ENCODE results near the gene SEPTIN10.

DNA sequence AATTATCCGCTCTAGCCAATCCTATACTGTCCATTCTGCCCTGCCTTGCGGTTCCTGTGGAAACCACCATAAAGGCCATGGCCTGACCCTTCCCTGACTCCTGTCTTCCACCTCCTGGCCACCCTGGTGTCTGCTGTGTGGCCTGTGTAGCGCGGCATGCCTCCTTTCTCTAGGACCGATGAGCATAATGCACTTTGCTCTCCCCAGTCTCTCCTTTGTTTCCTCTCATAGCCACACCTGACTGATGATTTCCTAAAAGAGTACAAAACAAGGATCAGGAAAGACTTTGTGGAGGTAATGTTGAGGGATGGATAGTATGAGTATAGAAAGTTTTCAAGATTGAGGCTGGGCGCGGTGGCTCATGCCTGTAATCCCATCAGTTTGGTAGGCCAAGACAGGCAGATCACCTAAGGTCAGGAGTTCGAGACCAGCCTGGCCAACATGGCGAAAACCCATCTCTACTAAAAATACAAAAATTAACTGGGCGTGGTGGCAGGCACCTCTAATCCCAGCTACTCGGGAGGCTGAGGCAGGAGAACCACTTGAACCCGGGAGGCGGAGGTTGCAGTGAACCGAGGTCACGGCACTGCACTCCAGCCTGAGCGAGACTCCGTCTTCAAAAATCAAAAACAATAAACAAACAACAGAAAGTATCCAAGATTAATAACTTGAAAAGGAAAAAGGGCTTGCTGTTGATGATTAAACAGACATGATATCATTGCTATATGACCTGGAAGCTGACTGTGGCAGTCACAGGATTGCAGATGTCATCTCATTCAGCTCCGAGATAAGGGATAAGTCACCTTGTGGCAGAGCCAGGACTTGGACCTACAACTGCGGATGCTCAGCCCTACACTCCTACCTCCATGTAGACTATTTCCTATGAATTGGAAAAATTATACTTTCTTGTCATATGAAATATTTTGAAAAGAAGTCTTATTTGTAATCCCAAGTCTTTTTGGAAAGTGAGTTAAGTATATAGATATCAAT is 17.0 kb upstream of the SEPTIN10 start:
- TF ChIP-seq, protein P1, sequence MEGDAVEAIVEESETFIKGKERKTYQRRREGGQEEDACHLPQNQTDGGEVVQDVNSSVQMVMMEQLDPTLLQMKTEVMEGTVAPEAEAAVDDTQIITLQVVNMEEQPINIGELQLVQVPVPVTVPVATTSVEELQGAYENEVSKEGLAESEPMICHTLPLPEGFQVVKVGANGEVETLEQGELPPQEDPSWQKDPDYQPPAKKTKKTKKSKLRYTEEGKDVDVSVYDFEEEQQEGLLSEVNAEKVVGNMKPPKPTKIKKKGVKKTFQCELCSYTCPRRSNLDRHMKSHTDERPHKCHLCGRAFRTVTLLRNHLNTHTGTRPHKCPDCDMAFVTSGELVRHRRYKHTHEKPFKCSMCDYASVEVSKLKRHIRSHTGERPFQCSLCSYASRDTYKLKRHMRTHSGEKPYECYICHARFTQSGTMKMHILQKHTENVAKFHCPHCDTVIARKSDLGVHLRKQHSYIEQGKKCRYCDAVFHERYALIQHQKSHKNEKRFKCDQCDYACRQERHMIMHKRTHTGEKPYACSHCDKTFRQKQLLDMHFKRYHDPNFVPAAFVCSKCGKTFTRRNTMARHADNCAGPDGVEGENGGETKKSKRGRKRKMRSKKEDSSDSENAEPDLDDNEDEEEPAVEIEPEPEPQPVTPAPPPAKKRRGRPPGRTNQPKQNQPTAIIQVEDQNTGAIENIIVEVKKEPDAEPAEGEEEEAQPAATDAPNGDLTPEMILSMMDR (IDR thresholded peaks at IDR 0.05 in 2 of 3, conservative IDR thresholded peaks at IDR 0.05 in 1 of 3; ENCODE audit: borderline replicate concordance in 1 of 3, insufficient read depth in 1 of 3, low read depth in 2 of 3, low read length in 2 of 3), result no peak
- TF ChIP-seq POLR2A (IDR thresholded peaks at IDR 0.05; ENCODE audit: borderline replicate concordance, extremely low read depth, insufficient read depth, insufficient read length) (no peak), EZH2phosphoT487 (IDR thresholded peaks at IDR 0.05; ENCODE audit: borderline replicate concordance) (no peak), CEBPB (IDR thresholded peaks at IDR 0.05; ENCODE audit: low read depth) (no peak), SP1 (IDR thresholded peaks at IDR 0.05; ENCODE audit: low read depth) (no peak), EGR1 (IDR thresholded peaks at IDR 0.05; ENCODE audit: low read depth) (no peak), EZH2 (IDR thresholded peaks at IDR 0.05) (no peak), POLR2AphosphoS5 (IDR thresholded peaks at IDR 0.05; ENCODE audit: low read depth, low read length) (no peak), JUND (IDR thresholded peaks at IDR 0.05) (no peak), CBX3 (IDR thresholded peaks at IDR 0.05; ENCODE audit: low read depth) (no peak), SRF (IDR thresholded peaks at IDR 0.05; ENCODE audit: low read depth) (no peak), FOSL1 (IDR thresholded peaks at IDR 0.05; ENCODE audit: low read depth) (no peak)
- TF ChIP-seq, protein P2, sequence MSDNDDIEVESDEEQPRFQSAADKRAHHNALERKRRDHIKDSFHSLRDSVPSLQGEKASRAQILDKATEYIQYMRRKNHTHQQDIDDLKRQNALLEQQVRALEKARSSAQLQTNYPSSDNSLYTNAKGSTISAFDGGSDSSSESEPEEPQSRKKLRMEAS (IDR thresholded peaks at IDR 0.05), result no peak
- TF ChIP-seq, protein P3, sequence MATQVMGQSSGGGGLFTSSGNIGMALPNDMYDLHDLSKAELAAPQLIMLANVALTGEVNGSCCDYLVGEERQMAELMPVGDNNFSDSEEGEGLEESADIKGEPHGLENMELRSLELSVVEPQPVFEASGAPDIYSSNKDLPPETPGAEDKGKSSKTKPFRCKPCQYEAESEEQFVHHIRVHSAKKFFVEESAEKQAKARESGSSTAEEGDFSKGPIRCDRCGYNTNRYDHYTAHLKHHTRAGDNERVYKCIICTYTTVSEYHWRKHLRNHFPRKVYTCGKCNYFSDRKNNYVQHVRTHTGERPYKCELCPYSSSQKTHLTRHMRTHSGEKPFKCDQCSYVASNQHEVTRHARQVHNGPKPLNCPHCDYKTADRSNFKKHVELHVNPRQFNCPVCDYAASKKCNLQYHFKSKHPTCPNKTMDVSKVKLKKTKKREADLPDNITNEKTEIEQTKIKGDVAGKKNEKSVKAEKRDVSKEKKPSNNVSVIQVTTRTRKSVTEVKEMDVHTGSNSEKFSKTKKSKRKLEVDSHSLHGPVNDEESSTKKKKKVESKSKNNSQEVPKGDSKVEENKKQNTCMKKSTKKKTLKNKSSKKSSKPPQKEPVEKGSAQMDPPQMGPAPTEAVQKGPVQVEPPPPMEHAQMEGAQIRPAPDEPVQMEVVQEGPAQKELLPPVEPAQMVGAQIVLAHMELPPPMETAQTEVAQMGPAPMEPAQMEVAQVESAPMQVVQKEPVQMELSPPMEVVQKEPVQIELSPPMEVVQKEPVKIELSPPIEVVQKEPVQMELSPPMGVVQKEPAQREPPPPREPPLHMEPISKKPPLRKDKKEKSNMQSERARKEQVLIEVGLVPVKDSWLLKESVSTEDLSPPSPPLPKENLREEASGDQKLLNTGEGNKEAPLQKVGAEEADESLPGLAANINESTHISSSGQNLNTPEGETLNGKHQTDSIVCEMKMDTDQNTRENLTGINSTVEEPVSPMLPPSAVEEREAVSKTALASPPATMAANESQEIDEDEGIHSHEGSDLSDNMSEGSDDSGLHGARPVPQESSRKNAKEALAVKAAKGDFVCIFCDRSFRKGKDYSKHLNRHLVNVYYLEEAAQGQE (IDR thresholded peaks at IDR 0.05; ENCODE audit: low read depth), result no peak
